ENCODE measurements around the gene FGGY. TPM values are rescaled to one million over a fixed set of nuclear protein-coding genes. Genes with fewer than 3 reads are reported as not detected.
"Not testable (repeated sequence)": the region's sequence is repeated elsewhere in the genome, so short reads cannot be mapped to it uniquely, and the experiment has no call there.

The FGGY gene
- total RNA-seq, 1 experiment from 2014 or later, result 14.6 TPM

DNA sequence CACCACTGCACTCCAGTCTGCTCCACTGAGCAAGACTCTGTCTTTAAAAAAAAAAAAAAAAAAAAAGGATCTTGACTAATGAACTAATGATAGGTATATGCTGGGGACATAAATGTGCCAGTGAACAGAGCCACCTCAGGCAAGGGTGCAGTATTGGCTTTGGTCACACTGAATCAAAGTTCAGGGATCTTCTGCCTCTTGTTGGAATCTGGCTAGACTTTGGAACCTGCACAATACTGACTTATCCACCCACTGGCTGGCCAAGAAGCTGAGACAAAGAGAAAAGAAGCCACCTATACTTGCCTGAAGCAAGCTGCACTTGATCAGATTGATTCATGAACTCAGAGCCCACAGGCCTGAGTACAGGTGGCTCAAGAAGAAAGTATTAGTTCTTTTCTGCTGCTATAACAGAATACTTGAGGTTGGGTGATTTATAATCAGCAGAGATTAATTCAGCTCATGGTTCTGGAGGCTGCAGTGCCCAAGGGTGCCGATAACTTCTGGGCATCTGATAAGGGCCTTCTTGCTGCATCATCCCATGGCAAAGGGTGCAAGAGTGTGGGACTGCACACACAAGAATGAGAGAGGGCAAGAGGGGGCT, 172.0 kb downstream of the FGGY start:
- H3K23ac ChIP-seq (ENCODE audit: insufficient read length, low read depth, low read length), result no peak overlapping the region
- H2AK5ac ChIP-seq (ENCODE audit: insufficient read length, low read length), result no peak overlapping the region
- no peak overlapping the region for H4K5ac ChIP-seq (ENCODE audit: insufficient read length, low read depth, low read length)
- peaks cover 5 to 19% (median 6%) of the 10 kb centered on the region in 3 experiments for H3K36me3 Mint-ChIP-seq (ENCODE audit: insufficient read depth in 1 of 3, low read depth in 3 of 3)
- no peaks in the 10 kb centered on the region for H3K23me2 ChIP-seq (ENCODE audit: insufficient read length, low read depth, low read length, poor library complexity, severe bottlenecking)
- H4K91ac ChIP-seq (ENCODE audit: insufficient read length, low read depth, low read length), result no peak overlapping the region
- no peak overlapping the region for H2BK15ac ChIP-seq (ENCODE audit: low read depth, low read length)
- no peak overlapping the region for H3K4me3 Mint-ChIP-seq
- no peak overlapping the region for H2BK12ac ChIP-seq (ENCODE audit: insufficient read length, low read depth, low read length)
- H3K4me1 ChIP-seq (ENCODE audit: insufficient read depth, low read length), result no peaks in the 10 kb centered on the region
- DNase-seq, result no peak
- no peak overlapping the region for H2AFZ ChIP-seq (ENCODE audit: low read length)
- H3K18ac ChIP-seq (ENCODE audit: insufficient read length, low read depth, low read length), result no peak overlapping the region
- H3K9me3 Mint-ChIP-seq, result peaks cover 6 to 8% of the 10 kb centered on the region in 2 experiments; a peak in 4 of 5 replicates
- no peak overlapping the region for H4K8ac ChIP-seq (replicated peaks; ENCODE audit: insufficient read length, low read depth, low read length)
- H3K79me1 ChIP-seq (ENCODE audit: insufficient read depth, low read depth, low read length, poor library complexity, severe bottlenecking), result no peaks in the 10 kb centered on the region
- H3K27ac ChIP-seq (ENCODE audit: insufficient read length, low read depth, low read length), result no peak overlapping the region
- H3K9ac ChIP-seq (ENCODE audit: extremely low read depth, insufficient read length, low read length), result no peak overlapping the region
- no peaks in the 10 kb centered on the region for H3K79me2 ChIP-seq (ENCODE audit: insufficient read depth, low read length)
- H2BK20ac ChIP-seq (ENCODE audit: low read depth, low read length, poor library complexity, severe bottlenecking), result no peak overlapping the region
- H3K4me2 ChIP-seq (ENCODE audit: insufficient read depth, insufficient read length, low read length), result no peak overlapping the region
- H3K4ac ChIP-seq (ENCODE audit: low read depth, low read length), result no peak overlapping the region
- no CpG with 5 or more reads among the region's 1 CpG for WGBS (ENCODE audit: extremely low coverage, insufficient read length, low lambda C conversion rate)
- no peaks in the 10 kb centered on the region for H4K20me1 ChIP-seq (ENCODE audit: control insufficient read depth, insufficient read depth, insufficient read length)
- no peak overlapping the region for H3K14ac ChIP-seq (ENCODE audit: insufficient read depth, low read length)
- H3K56ac ChIP-seq (ENCODE audit: insufficient read length, low read depth, low read length), result no peak overlapping the region
- H3K27me3 Mint-ChIP-seq (ENCODE audit: low read depth), result no peaks in the 10 kb centered on the region
- no peak overlapping the region for H3T11ph ChIP-seq (ENCODE audit: low read length)
- H2BK5ac ChIP-seq (ENCODE audit: insufficient read length, low read length), result no peak overlapping the region
- H3K27me3 ChIP-seq (ENCODE audit: insufficient read depth, low read length), result no peaks in the 10 kb centered on the region
- H2BK120ac ChIP-seq (ENCODE audit: low read depth, low read length, poor library complexity, severe bottlenecking), result no peak overlapping the region
- H3K9me3 ChIP-seq (ENCODE audit: control insufficient read depth, low read depth, low read length), result no peaks in the 10 kb centered on the region
- no peaks in the 10 kb centered on the region for H3K4me1 Mint-ChIP-seq
- H3K27ac Mint-ChIP-seq, result no peak overlapping the region
- TF ChIP-seq, protein P1, sequence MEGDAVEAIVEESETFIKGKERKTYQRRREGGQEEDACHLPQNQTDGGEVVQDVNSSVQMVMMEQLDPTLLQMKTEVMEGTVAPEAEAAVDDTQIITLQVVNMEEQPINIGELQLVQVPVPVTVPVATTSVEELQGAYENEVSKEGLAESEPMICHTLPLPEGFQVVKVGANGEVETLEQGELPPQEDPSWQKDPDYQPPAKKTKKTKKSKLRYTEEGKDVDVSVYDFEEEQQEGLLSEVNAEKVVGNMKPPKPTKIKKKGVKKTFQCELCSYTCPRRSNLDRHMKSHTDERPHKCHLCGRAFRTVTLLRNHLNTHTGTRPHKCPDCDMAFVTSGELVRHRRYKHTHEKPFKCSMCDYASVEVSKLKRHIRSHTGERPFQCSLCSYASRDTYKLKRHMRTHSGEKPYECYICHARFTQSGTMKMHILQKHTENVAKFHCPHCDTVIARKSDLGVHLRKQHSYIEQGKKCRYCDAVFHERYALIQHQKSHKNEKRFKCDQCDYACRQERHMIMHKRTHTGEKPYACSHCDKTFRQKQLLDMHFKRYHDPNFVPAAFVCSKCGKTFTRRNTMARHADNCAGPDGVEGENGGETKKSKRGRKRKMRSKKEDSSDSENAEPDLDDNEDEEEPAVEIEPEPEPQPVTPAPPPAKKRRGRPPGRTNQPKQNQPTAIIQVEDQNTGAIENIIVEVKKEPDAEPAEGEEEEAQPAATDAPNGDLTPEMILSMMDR (conservative IDR thresholded peaks at IDR 0.05), result no peak

DNA sequence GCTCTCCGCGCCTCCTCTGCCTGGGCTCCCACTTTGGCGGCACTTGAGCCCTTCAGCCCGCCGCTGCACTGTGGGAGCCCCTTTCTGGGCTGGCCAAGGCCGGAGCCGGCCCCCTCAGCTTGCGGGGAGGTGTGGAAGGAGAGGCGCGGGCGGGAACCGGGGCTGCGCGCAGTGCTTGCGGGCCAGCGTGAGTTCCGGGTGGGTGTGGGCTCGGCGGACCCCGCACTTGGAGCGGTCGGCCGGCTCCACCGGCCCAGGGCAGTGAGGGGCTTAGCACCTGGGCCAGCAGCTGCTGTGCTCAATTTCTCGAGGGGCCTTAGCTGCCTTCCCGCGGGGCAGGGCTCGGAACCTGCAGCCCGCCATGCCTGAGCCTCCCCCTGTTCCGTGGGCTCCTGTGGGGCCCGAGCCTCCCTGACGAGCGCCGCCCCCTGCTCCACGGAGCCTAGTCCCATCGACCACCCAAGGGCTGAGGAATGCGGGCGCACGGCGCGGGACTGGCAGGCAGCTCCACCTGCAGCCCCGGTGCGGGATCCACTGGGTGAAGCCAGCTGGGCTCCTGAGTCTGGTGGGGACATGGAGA, 175.2 kb downstream of the FGGY start:
- not testable (repeated sequence) for H3K9me3 Mint-ChIP-seq; H2AK5ac ChIP-seq (ENCODE audit: insufficient read length, low read length); H2BK15ac ChIP-seq (ENCODE audit: low read depth, low read length); DNase-seq; H2BK20ac ChIP-seq (ENCODE audit: low read depth, low read length, poor library complexity, severe bottlenecking); H2AFZ ChIP-seq (ENCODE audit: low read length); H4K91ac ChIP-seq (ENCODE audit: insufficient read length, low read depth, low read length); H3K27me3 ChIP-seq (ENCODE audit: insufficient read depth, low read length); H3K14ac ChIP-seq (ENCODE audit: insufficient read depth, low read length); H3T11ph ChIP-seq (ENCODE audit: low read length); H3K56ac ChIP-seq (ENCODE audit: insufficient read length, low read depth, low read length); H2BK12ac ChIP-seq (ENCODE audit: insufficient read length, low read depth, low read length); H3K9ac ChIP-seq (ENCODE audit: extremely low read depth, insufficient read length, low read length); H3K4me1 ChIP-seq (ENCODE audit: insufficient read depth, low read length); H3K4ac ChIP-seq (ENCODE audit: low read depth, low read length); H3K27ac ChIP-seq (ENCODE audit: insufficient read length, low read depth, low read length); H2BK5ac ChIP-seq (ENCODE audit: insufficient read length, low read length); H3K23ac ChIP-seq (ENCODE audit: insufficient read length, low read depth, low read length); H3K27ac Mint-ChIP-seq; H3K79me1 ChIP-seq (ENCODE audit: insufficient read depth, low read depth, low read length, poor library complexity, severe bottlenecking); H3K9me3 ChIP-seq (ENCODE audit: control insufficient read depth, low read depth, low read length); H4K20me1 ChIP-seq (ENCODE audit: control insufficient read depth, insufficient read depth, insufficient read length); H3K79me2 ChIP-seq (ENCODE audit: insufficient read depth, low read length); H3K4me3 Mint-ChIP-seq; H3K18ac ChIP-seq (ENCODE audit: insufficient read length, low read depth, low read length); H3K27me3 Mint-ChIP-seq (ENCODE audit: low read depth); H4K5ac ChIP-seq (ENCODE audit: insufficient read length, low read depth, low read length); H3K4me2 ChIP-seq (ENCODE audit: insufficient read depth, insufficient read length, low read length); H3K23me2 ChIP-seq (ENCODE audit: insufficient read length, low read depth, low read length, poor library complexity, severe bottlenecking); H2BK120ac ChIP-seq (ENCODE audit: low read depth, low read length, poor library complexity, severe bottlenecking); H3K4me1 Mint-ChIP-seq; H4K8ac ChIP-seq (replicated peaks; ENCODE audit: insufficient read length, low read depth, low read length)
- WGBS (ENCODE audit: extremely low coverage, insufficient read length, low lambda C conversion rate), result no CpG with 5 or more reads among the region's 43 CpGs
- peaks cover 5 to 19% (median 6%) of the 10 kb centered on the region in 3 experiments for H3K36me3 Mint-ChIP-seq (ENCODE audit: insufficient read depth in 1 of 3, low read depth in 3 of 3)
